ENCODE results near the gene UBIAD1. TPM values are rescaled to one million over a fixed set of nuclear protein-coding genes. Genes with fewer than 3 reads are reported as not detected.

Gene UBIAD1
- total and polyA plus RNA-seq, 10 of the 15 experiments (the other 5 are each of a cell fraction or from before 2014, with no cell fraction given) = 4.5 to 23.8 (median 16.0) TPM

GRCh38 chr1:11331945-11332546 lies 59.0 kb downstream of the UBIAD1 start:
- intact Hi-C loops (cut with micrococcal nuclease; ENCODE audit: unreplicated experiment) = no loop called here
- Histone ChIP-seq H3K9me3 (replicated peaks; ENCODE audit: control insufficient read depth, insufficient read depth, low read length) (no peaks in the 10 kb centered on the region), H3K36me3 (ENCODE audit: control insufficient read depth in 2 of 2, insufficient read depth in 2 of 2, low read length in 1 of 2) (no peaks in the 10 kb centered on the region), H3K79me2 (ENCODE audit: control insufficient read depth, insufficient read depth, low read length) (no peaks in the 10 kb centered on the region), H3K27ac (ENCODE audit: control insufficient read depth, insufficient read depth) (no peak overlapping the region), H3K4me1 (ENCODE audit: control insufficient read depth, insufficient read depth, low read length) (peaks cover 16% of the 10 kb centered on the region), H2AFZ (ENCODE audit: control insufficient read depth, low read depth, low read length) (no peak overlapping the region), H3K4me2 (ENCODE audit: control insufficient read depth, insufficient read depth) (no peak overlapping the region), H3K27me3 (replicated peaks in 1 of 2; ENCODE audit: control insufficient read depth in 2 of 2, insufficient read depth in 2 of 2, low read length in 1 of 2) (peaks cover 0 to 4% of the 10 kb centered on the region in 2 experiments; a peak in 1 of 4 replicates), H4K20me1 (ENCODE audit: control insufficient read depth, insufficient read depth) (no peaks in the 10 kb centered on the region), H3K9ac (ENCODE audit: control insufficient read depth, insufficient read depth, low read length) (no peak overlapping the region), H3K4me3 (no peak overlapping the region)
- WGBS (ENCODE audit: insufficient coverage, insufficient replicate concordance, low lambda C conversion rate, missing lambda C conversion rate) = 55% methylated on average over 13 of the region's 13 CpGs
- no TSS peak for BruUV-seq (replicated peaks)
- ChIA-PET CTCF (interaction anchor here (2.8 kb wide), 1 partner anchor 12 kb away, joined by 7 read pairs; no protein-coding TSS in a partner anchor), SMC1A (ENCODE audit: uncharacterized antibody, unreplicated experiment) (no interaction called here), POLR2A (no interaction called here), RAD21 (ENCODE audit: unreplicated experiment) (no interaction called here)
- no peak for ATAC-seq
- TF ChIP-seq E2F4 (IDR thresholded peaks at IDR 0.05; ENCODE audit: low read depth, low read length) = no peak
- TF ChIP-seq, protein P1, sequence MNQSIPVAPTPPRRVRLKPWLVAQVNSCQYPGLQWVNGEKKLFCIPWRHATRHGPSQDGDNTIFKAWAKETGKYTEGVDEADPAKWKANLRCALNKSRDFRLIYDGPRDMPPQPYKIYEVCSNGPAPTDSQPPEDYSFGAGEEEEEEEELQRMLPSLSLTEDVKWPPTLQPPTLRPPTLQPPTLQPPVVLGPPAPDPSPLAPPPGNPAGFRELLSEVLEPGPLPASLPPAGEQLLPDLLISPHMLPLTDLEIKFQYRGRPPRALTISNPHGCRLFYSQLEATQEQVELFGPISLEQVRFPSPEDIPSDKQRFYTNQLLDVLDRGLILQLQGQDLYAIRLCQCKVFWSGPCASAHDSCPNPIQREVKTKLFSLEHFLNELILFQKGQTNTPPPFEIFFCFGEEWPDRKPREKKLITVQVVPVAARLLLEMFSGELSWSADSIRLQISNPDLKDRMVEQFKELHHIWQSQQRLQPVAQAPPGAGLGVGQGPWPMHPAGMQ (IDR thresholded peaks at IDR 0.05; ENCODE audit: borderline replicate concordance) = no peak
- TF ChIP-seq IRF4 (IDR thresholded peaks at IDR 0.05; ENCODE audit: low read depth, low read length) = no peak
- FAIRE-seq = no peak
- in situ Hi-C loops (cut with MboI) = no loop called here
- no peak for DNase-seq (ENCODE audit: low read depth, low spot score)

DNA sequence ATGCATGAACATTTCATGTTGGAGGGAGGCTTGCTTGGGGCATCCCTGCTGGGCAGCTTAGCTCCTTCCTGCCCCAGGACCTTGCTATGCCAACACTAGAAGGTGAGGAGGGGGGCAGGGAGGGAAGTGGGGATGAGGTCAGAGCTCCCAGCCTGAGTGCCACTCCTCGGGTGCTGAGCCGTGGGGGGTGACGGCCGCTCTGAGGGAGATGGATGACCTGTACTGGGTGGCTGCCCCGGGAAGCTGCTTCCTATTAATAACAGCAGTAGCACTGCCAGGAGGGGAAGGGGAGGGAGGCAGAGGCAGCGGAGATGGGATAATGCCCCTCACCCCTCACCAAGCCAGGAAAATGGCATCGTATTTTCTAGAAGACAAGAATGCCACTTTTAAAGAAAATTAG lies 60.6 kb downstream of the UBIAD1 start:
- SMC1A ChIA-PET (ENCODE audit: uncharacterized antibody, unreplicated experiment) = no interaction called here
- H3K36me3 ChIP-seq (ENCODE audit: control insufficient read depth in 2 of 2, insufficient read depth in 2 of 2, low read length in 1 of 2) = no peaks in the 10 kb centered on the region
- DNase-seq (ENCODE audit: low read depth, low spot score) (no peak), FAIRE-seq (no peak), ATAC-seq (no peak)
- H3K27me3 ChIP-seq (replicated peaks in 1 of 2; ENCODE audit: control insufficient read depth in 2 of 2, insufficient read depth in 2 of 2, low read length in 1 of 2) = peaks cover 0 to 6% of the 10 kb centered on the region in 2 experiments; a peak in 1 of 4 replicates
- H3K27ac ChIP-seq (ENCODE audit: control insufficient read depth, insufficient read depth) = no peak overlapping the region
- intact Hi-C loops (cut with micrococcal nuclease; ENCODE audit: unreplicated experiment) = no loop called here
- no peak overlapping the region for H3K4me2 ChIP-seq (ENCODE audit: control insufficient read depth, insufficient read depth)
- no peaks in the 10 kb centered on the region for H3K9me3 ChIP-seq (replicated peaks; ENCODE audit: control insufficient read depth, insufficient read depth, low read length)
- peaks cover 16% of the 10 kb centered on the region for H3K4me1 ChIP-seq (ENCODE audit: control insufficient read depth, insufficient read depth, low read length)
- 55% methylated on average over 4 of the region's 7 CpGs for WGBS (ENCODE audit: insufficient coverage, insufficient replicate concordance, low lambda C conversion rate, missing lambda C conversion rate)
- no peak for TF ChIP-seq RAD51 (IDR thresholded peaks at IDR 0.05)
- CTCF ChIA-PET = no interaction called here
- RAD21 ChIA-PET (ENCODE audit: unreplicated experiment) = no interaction called here
- H4K20me1 ChIP-seq (ENCODE audit: control insufficient read depth, insufficient read depth) = no peaks in the 10 kb centered on the region
- POLR2A ChIA-PET = no interaction called here
- no peaks in the 10 kb centered on the region for H3K79me2 ChIP-seq (ENCODE audit: control insufficient read depth, insufficient read depth, low read length)
- in situ Hi-C loops (cut with MboI) = no loop called here
- no peak overlapping the region for H3K9ac ChIP-seq (ENCODE audit: control insufficient read depth, insufficient read depth, low read length)
- no TSS peak for BruUV-seq (replicated peaks)
- H3K4me3 ChIP-seq = no peak overlapping the region
- no peak overlapping the region for H2AFZ ChIP-seq (ENCODE audit: control insufficient read depth, low read depth, low read length)

All from GM12878 (cell line).